Measurements from ENCODE around the gene BCL7A. TPM values are rescaled to one million over a fixed set of nuclear protein-coding genes. Genes with fewer than 3 reads are reported as not detected.
"Not testable (repeated sequence)": the region's sequence is repeated elsewhere in the genome, so short reads cannot be mapped to it uniquely, and the experiment has no call there.

The BCL7A gene
- total RNA-seq, 1 donor from 2014 or later = 41.4 TPM

GRCh38 chr12:122036153-122036552, 14.5 kb downstream of the BCL7A start:
- Mint-ChIP-seq H3K4me1 (peaks cover 24% of the 10 kb centered on the region), H3K27ac (no peak overlapping the region), H3K9me3 (no peaks in the 10 kb centered on the region), H3K4me3 (no peak overlapping the region), H3K27me3 (no peaks in the 10 kb centered on the region), H3K36me3 (ENCODE audit: low read depth) (peaks cover 60% of the 10 kb centered on the region)
- no peak for ATAC-seq (ENCODE audit: low read depth)
- DNase-seq = no peak
- TF ChIP-seq, protein P1, sequence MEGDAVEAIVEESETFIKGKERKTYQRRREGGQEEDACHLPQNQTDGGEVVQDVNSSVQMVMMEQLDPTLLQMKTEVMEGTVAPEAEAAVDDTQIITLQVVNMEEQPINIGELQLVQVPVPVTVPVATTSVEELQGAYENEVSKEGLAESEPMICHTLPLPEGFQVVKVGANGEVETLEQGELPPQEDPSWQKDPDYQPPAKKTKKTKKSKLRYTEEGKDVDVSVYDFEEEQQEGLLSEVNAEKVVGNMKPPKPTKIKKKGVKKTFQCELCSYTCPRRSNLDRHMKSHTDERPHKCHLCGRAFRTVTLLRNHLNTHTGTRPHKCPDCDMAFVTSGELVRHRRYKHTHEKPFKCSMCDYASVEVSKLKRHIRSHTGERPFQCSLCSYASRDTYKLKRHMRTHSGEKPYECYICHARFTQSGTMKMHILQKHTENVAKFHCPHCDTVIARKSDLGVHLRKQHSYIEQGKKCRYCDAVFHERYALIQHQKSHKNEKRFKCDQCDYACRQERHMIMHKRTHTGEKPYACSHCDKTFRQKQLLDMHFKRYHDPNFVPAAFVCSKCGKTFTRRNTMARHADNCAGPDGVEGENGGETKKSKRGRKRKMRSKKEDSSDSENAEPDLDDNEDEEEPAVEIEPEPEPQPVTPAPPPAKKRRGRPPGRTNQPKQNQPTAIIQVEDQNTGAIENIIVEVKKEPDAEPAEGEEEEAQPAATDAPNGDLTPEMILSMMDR (IDR thresholded peaks at IDR 0.05) = no peak
- CTCF ChIA-PET = no interaction called here
- POLR2A ChIA-PET = no interaction called here
- intact Hi-C loops (cut with micrococcal nuclease) = no loop called here

- DNase-seq (no peak), ATAC-seq (ENCODE audit: low read depth) (no peak)
- no peaks in the 10 kb centered on the region for H3K9me3 Mint-ChIP-seq
- peaks cover 76% of the 10 kb centered on the region for H3K36me3 Mint-ChIP-seq (ENCODE audit: low read depth)
- no peaks in the 10 kb centered on the region for H3K27me3 Mint-ChIP-seq
- H3K4me1 Mint-ChIP-seq = peaks cover 4% of the 10 kb centered on the region
- POLR2A ChIA-PET = no interaction called here
- TF ChIP-seq, protein P1 (IDR thresholded peaks at IDR 0.05) = no peak
- CTCF ChIA-PET = interaction anchor here (0.7 kb wide), 1 partner anchor 11 kb away, joined by 3 read pairs; no protein-coding TSS in a partner anchor
- intact Hi-C loops (cut with micrococcal nuclease) = no loop called here
- H3K27ac Mint-ChIP-seq = no peak overlapping the region
- no peak overlapping the region for H3K4me3 Mint-ChIP-seq
Measured at GRCh38 chr12:122040579-122041386, 19.1 kb downstream of the BCL7A start.

GRCh38 chr12:122041458-122041857, 19.8 kb downstream of the BCL7A start:
- POLR2A ChIA-PET; H3K4me1 Mint-ChIP-seq; ATAC-seq (ENCODE audit: low read depth); H3K27ac Mint-ChIP-seq; CTCF ChIA-PET; H3K9me3 Mint-ChIP-seq; intact Hi-C loops (cut with micrococcal nuclease); H3K27me3 Mint-ChIP-seq; H3K4me3 Mint-ChIP-seq; DNase-seq: not testable (repeated sequence)
- H3K36me3 Mint-ChIP-seq (ENCODE audit: low read depth) = peaks cover 76% of the 10 kb centered on the region

GRCh38 chr12:122042910-122043309, 21.2 kb downstream of the BCL7A start:
- TF ChIP-seq, protein P1 (IDR thresholded peaks at IDR 0.05) = no peak
- no peaks in the 10 kb centered on the region for H3K27me3 Mint-ChIP-seq
- no peak for ATAC-seq (ENCODE audit: low read depth)
- ChIA-PET POLR2A (no interaction called here), CTCF (no interaction called here)
- H3K27ac Mint-ChIP-seq = no peak overlapping the region
- intact Hi-C loops (cut with micrococcal nuclease) = no loop called here
- no peak for DNase-seq
- H3K4me3 Mint-ChIP-seq = no peak overlapping the region
- H3K36me3 Mint-ChIP-seq (ENCODE audit: low read depth) = peaks cover 76% of the 10 kb centered on the region
- H3K4me1 Mint-ChIP-seq = peaks cover 4% of the 10 kb centered on the region
- no peaks in the 10 kb centered on the region for H3K9me3 Mint-ChIP-seq

- Mint-ChIP-seq H3K9me3 (no peaks in the 10 kb centered on the region), H3K4me3 (no peak overlapping the region), H3K4me1 (peaks cover 4% of the 10 kb centered on the region), H3K36me3 (ENCODE audit: low read depth) (peaks cover 81% of the 10 kb centered on the region), H3K27me3 (no peaks in the 10 kb centered on the region), H3K27ac (no peak overlapping the region)
- ATAC-seq (ENCODE audit: low read depth) (no peak), DNase-seq (no peak)
- CTCF ChIA-PET = interaction anchor here (1.4 kb wide), 1 partner anchor 125 kb away, joined by 3 read pairs; the partner anchor contains the start of gene CFAP251
- intact Hi-C loops (cut with micrococcal nuclease) = no loop called here
- TF ChIP-seq, protein P1 (IDR thresholded peaks at IDR 0.05) = no peak
- POLR2A ChIA-PET = no interaction called here
Measured at GRCh38 chr12:122043476-122043875, 21.8 kb downstream of the BCL7A start.

Measured in activated B cell treated with CpG ODN at 0.5 μM for 24 hours (primary cell).